Stimulated activated CD8-positive, alpha-beta memory T cell treated with anti-CD3 and anti-CD28 coated beads, Interleukin-7, amount 100 ng/mL, for 24 hours (primary cell): ENCODE data around the gene GALNT3.

Source experiments
- DNase-seq: peaks from one replicate; pipeline ENCODE4 v3.0.0-alpha.2; 2020; ENCODE audit warnings: low read depth

The GALNT3 gene

DNA sequence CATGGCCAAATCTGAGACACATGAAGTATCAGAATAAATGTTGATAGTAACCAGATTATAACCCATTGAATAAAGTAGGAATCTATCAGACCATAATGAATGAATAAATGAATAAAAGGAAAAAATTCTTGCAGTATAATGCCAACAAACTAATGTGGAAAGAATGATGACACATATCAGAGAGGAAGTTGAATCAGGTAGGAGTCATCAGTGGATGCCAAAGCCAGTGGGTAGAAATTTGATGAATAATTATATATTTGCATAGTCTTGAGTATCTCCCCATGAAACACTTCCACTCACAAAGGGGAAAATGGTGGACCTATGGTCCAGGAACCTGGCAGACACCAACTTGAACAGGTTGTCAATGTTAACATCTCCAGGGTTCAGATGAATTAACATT is 68.6 kb downstream of the GALNT3 start:
- no peak for DNase-seq

- DNase-seq, result no peak
Measured at GRCh38 chr2:165720511-165720910, 73.5 kb downstream of the GALNT3 start.

- DNase-seq, result no peak
Measured at GRCh38 chr2:165718610-165719210, 75.3 kb downstream of the GALNT3 start.

DNA sequence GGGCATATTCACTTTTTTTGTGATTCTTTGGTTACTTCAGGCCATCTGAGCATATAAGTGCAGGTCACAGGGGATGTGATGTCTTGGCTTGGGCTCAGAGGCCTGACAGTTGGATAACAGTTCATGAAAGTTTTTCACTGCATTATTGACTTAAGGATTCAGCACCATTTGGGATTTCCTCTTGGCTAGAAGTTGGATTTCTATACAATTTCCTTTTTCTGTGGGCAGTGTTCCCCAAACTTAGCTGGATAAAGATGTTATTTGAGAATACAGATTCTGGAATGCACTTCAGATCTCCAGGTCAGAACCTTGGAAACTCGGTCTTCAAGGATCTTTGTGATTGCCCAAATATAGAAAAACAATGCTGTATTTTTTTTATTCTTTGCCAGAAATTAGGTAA is 78.0 kb downstream of the GALNT3 start:
- DNase-seq, result no peak

- no peak for DNase-seq
Measured at GRCh38 chr2:165706960-165707487, 87.0 kb downstream of the GALNT3 start.

DNA sequence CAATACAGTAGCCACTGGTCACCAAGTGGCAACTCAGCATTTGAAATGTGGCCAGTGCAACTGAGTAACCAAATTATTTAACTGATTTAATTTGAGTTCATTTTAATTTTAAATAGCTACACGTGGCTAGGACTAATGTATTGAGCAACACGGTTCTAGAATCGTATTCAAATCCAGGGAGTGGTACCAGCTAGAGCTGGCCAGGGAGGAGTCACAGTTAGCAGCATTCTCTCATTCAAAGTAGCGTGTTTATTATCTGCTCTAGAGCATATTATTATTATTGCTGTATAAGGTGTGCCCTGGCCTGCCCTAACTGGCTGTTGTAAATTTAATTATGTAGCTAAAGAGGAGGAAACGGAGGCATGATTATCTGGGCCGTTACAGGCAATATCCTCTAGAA is 92.9 kb downstream of the GALNT3 start:
- no peak for DNase-seq

- DNase-seq, result no peak
Measured at GRCh38 chr2:165700531-165700930, 93.5 kb downstream of the GALNT3 start.

DNA sequence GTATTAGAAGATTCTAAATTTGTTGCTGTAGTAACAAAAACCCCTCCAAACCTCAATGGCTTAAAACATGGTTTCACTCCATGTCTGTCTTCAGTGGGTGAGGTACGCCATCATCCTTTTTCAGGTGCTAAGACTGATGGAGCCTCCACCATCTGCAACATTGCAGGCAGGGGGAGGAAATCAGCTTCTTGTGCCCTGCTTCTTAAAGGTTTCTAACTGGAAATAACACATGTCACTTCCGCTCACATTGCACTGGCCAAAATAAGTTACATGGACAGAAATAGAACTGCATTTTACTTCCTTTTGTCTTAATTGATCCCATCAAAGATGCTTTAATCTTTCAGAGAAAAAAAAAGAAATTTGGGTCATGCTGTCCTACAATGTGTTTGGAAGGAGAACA is 94.1 kb downstream of the GALNT3 start:
- no peak for DNase-seq

DNA sequence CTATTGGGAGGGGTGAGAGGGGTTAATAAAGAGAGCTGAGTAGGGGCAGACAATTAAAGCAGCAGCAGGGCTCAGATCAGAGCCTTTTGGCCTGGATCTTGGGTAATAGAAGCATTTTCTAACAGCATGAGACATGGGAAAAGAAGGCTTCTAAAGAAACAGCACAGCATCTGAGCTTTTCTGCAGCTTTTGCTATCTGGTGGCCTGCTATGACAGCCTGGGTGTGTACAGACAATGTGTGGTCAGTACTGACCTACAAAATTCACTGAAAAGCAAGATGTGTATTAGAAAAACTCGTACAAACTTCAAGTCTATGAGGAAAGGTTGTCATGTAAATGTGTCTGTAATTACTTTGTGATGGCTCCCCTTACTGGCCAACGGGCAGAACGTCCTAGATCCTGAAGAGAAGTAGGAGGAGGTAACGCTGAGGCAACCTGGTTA is 95.6 kb downstream of the GALNT3 start:
- DNase-seq, result no peak

GRCh38 chr2:165697748-165698443 is 96.2 kb downstream of the GALNT3 start:
- no peak for DNase-seq
